A673 (cell line): ENCODE measurements around the gene BNC2.

Source experiments
- EZH2 ChIP-seq: fragments of 200-600 bp; sonication (generic); IDR thresholded peaks from 2 replicates; pipeline ENCODE4 v1.6.1; 2017; ENCODE audit warnings: borderline replicate concordance, low read depth, mild to moderate bottlenecking, mixed read lengths, antibody characterized with exemption, low read length; ENCODE audit not compliant: poor library complexity, severe bottlenecking
- TF ChIP-seq, protein P1 (sequence below): fragments of 300-800, 200-600 bp; sonication (generic); conservative IDR thresholded peaks from 2 replicates; pipeline ENCODE4 v1.5.1; 2017; ENCODE audit warnings: low read depth, mild to moderate bottlenecking, antibody characterized with exemption, low read length, moderate library complexity, mixed read lengths

DNA sequence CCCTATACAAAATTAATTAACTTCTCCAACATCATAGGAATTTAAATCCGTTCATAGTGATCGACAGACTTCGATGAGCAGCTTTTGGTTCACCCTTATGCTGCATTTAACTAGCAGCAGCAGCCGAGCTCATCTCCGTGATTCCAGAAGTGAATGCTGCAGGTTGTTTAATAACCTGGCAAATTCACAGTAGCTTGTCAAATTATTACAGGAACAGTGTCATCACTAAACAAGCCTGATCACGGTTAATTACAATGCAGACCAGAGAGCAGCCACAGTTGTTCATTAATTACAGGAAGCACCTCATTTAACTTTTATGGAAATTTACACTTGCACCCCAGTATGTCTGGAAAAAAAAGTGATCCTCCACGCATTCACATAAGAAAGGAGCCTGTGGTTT, 188.2 kb downstream of the BNC2 start:
- TF ChIP-seq EZH2 = no peak
- TF ChIP-seq, protein P1, sequence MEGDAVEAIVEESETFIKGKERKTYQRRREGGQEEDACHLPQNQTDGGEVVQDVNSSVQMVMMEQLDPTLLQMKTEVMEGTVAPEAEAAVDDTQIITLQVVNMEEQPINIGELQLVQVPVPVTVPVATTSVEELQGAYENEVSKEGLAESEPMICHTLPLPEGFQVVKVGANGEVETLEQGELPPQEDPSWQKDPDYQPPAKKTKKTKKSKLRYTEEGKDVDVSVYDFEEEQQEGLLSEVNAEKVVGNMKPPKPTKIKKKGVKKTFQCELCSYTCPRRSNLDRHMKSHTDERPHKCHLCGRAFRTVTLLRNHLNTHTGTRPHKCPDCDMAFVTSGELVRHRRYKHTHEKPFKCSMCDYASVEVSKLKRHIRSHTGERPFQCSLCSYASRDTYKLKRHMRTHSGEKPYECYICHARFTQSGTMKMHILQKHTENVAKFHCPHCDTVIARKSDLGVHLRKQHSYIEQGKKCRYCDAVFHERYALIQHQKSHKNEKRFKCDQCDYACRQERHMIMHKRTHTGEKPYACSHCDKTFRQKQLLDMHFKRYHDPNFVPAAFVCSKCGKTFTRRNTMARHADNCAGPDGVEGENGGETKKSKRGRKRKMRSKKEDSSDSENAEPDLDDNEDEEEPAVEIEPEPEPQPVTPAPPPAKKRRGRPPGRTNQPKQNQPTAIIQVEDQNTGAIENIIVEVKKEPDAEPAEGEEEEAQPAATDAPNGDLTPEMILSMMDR = no peak
